ENCODE data around the gene DCTN5.
A peak's percentile ranks its signal among the peaks of the same experiment; 100 is the strongest.

The DCTN5 gene

GRCh38 chr16:23663918-23664317 is 22.7 kb downstream of the DCTN5 start:
- ATAC-seq (peak; percentile 28), DNase-seq (no peak)

- ATAC-seq: no peak
- no peak for DNase-seq
Measured at GRCh38 chr16:23666571-23667354, 25.5 kb downstream of the DCTN5 start.

GRCh38 chr16:23667355-23667659 is 26.0 kb downstream of the DCTN5 start:
- DNase-seq: no peak
- no peak for ATAC-seq

- DNase-seq (no peak), ATAC-seq (no peak)
Measured at GRCh38 chr16:23668225-23668624, 27.0 kb downstream of the DCTN5 start.

- ATAC-seq: no peak
- no peak for DNase-seq
Measured at GRCh38 chr16:23668873-23669272, 27.6 kb downstream of the DCTN5 start.

- DNase-seq (peak; percentile 55), ATAC-seq (peak; percentile 98)
Measured at GRCh38 chr16:23670137-23670776, 29.0 kb downstream of the DCTN5 start.

- no peak for ATAC-seq
Measured at GRCh38 chr16:23673971-23674614, 32.8 kb downstream of the DCTN5 start.

GRCh38 chr16:23676924-23677480 is 35.7 kb downstream of the DCTN5 start:
- DNase-seq (no peak), ATAC-seq (no peak)

More at GRCh38 chr16:23673971-23674614, 32.8 kb downstream of the DCTN5 start:
- DNase-seq: no peak

GRCh38 chr16:23678430-23679273 is 37.4 kb downstream of the DCTN5 start, which contains the start of gene PLK1:
TSS of gene PLK1 (plus strand) at chr16:23678889. CDS start at chr16:23678933, 44 bp downstream.
- ATAC-seq (peak; percentile 97), DNase-seq (peak; percentile 87)

- DNase-seq (peak; percentile 51), ATAC-seq (no peak)
Measured at GRCh38 chr16:23679274-23679985, 38.2 kb downstream of the DCTN5 start.

GRCh38 chr16:23679986-23680336 is 38.7 kb downstream of the DCTN5 start:
- no peak for ATAC-seq
- no peak for DNase-seq

GRCh38 chr16:23682181-23682580 is 40.9 kb downstream of the DCTN5 start:
- ATAC-seq: no peak
- DNase-seq: no peak

- ATAC-seq (no peak), DNase-seq (no peak)
Measured at GRCh38 chr16:23683487-23683886, 42.2 kb downstream of the DCTN5 start.

- ATAC-seq: no peak
- DNase-seq: no peak
Measured at GRCh38 chr16:23687034-23687808, 46.0 kb downstream of the DCTN5 start.

- ATAC-seq (no peak), DNase-seq (no peak)
Measured at GRCh38 chr16:23689442-23690187, 48.3 kb downstream of the DCTN5 start.

GRCh38 chr16:23690771-23691482 is 49.7 kb downstream of the DCTN5 start:
- ATAC-seq (no peak), DNase-seq (no peak)

GRCh38 chr16:23691483-23692189 is 50.4 kb downstream of the DCTN5 start:
- ATAC-seq (no peak), DNase-seq (no peak)

- ATAC-seq: no peak
Measured at GRCh38 chr16:23692190-23692837, 51.0 kb downstream of the DCTN5 start.

More at GRCh38 chr16:23692190-23692837, 51.0 kb downstream of the DCTN5 start:
- no peak for DNase-seq

Measured in stimulated activated naive CD8-positive, alpha-beta T cell treated with anti-CD3 and anti-CD28 coated beads, Interleukin-15, Interleukin-2, amounts not matched to agents 100 U/mL and 50 U/mL, for 24 hours (primary cell).